ENCODE measurements around the gene ACVRL1.

The ACVRL1 gene

DNA sequence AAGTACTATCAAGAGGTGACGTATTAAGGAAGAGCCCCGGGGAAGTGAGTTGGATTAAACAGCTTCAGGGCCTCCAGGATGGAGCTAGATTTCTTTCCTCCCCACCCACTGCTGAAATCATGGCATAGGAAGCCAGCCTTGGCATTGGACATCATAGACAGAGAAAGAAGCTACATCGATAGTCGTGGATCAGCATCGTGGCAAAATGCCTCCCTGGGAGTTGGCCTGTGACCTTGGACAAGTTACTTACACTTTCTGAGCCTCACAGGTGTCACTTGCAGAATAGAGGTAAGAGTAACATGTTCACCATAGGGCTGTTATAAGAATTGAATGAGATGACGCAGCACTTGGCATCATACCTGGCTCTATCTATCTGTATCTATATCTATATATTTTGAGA, 13.5 kb upstream of the ACVRL1 start:
- TF ChIP-seq JUND (IDR thresholded peaks at IDR 0.05; ENCODE audit: low read depth), result no peak
- in situ Hi-C loops (cut with HindIII; ENCODE audit: low pct_unique_long_range_greater_than_20kb, low sequenced_read_pairs), result no loop called here
- no peak for DNase-seq (ENCODE audit: low read depth in 1 of 2, low spot score in 1 of 2)

DNA sequence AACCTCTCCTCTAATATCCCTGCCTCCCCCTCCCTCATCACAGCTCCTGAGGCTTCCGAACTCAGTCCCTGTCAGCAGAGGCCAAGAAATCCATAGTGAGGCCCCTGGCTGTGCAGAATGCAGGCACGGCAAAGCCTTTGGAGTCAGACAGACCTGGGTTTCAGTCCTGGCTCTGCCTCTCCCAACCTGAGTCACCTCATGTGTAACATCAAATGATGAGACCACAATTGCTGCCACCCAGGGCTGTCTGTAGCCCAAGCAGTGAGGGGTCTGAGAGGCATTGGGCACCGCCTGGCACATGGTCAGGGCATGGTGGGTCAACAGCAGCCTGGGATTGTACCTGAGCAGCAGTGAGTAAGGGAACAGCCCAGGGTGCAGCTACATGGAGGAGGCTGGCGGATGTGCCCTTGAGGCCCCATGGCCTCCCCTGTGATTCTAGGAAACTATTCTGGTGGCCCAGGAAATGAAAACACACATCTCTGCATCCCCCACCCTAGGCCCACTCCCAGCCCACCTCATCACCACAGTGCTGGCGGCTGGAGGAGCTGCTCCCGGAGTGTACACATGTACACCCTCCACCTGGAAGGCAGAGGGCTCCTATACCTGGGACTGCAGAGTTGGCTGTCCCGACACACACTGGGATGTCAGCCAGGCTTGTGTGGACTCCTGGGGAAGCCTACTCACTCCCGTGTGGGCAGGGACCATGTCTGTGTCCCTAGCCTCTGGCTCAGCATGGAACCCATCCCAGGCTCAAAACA, 11.7 kb upstream of the ACVRL1 start:
- in situ Hi-C loops (cut with HindIII; ENCODE audit: low pct_unique_long_range_greater_than_20kb, low sequenced_read_pairs), result no loop called here

DNA sequence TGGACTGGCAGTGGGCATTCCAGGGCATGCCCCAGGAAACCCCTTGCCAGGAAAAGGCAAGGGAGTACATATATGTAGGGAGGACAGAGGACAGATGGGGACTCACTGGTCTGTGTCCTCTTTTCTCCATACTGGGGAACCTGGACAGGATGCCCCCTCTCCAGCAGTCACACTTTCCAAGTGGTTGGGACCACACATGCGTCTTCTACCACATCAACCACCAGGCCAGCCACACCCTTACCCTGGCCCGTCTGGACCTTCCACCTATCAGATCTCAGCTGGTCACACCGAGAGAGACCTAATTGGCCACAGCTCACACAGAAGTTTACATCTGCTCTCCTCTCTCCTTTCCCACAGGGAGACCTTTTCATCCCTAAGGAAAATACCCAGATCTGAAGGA, 11.1 kb upstream of the ACVRL1 start:
- in situ Hi-C loops (cut with HindIII; ENCODE audit: low pct_unique_long_range_greater_than_20kb, low sequenced_read_pairs), result no loop called here
- DNase-seq (ENCODE audit: low read depth in 1 of 2, low spot score in 1 of 2), result no peak
- no peak for TF ChIP-seq JUND (IDR thresholded peaks at IDR 0.05; ENCODE audit: low read depth)

More for the DNA sequence above, 11.7 kb upstream of the ACVRL1 start:
- DNase-seq (ENCODE audit: low read depth in 1 of 2, low spot score in 1 of 2), result no peak
- no peak for TF ChIP-seq JUND (IDR thresholded peaks at IDR 0.05; ENCODE audit: low read depth)

DNA sequence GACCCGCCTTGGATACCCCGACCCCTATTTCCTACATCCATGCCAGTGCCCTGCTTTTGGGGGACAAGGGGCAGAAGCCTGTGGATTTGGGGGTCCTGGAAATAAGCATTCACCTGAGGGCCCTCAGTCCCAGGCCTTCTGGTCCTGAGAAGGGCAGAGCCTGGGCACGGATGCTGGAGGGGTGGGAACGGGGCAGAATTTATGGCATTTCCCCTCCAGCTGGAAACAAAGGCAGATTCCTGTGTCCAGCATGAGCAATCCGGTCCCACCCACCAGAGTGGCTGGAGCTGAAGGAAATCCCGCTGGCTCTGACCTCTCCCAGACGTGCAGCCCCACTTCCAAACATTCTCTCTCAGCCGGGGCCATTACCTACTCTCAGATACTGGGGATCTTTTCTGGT, 10.1 kb upstream of the ACVRL1 start:
- in situ Hi-C loops (cut with HindIII; ENCODE audit: low pct_unique_long_range_greater_than_20kb, low sequenced_read_pairs), result no loop called here
- TF ChIP-seq JUND (IDR thresholded peaks at IDR 0.05; ENCODE audit: low read depth), result no peak
- DNase-seq (ENCODE audit: low read depth in 1 of 2, low spot score in 1 of 2), result no peak

DNA sequence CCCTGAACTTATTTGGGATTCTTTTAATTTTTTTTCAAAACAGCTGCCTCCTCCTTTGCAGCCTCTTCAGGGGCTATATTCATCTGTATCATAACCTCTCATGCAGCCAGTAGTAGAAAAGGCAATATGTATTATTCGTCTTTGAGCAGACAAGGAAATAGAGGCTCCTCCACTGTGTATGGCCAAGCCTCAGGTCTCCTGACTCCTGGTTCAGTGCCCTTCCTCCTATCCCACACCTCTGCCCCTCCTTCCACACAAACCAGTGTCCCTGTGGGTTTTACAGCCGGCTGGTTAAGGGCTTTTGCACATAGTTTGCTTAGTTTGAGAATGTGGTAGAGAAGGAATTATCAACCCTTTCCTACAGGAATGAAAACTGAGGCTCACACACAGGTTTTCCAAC, 8.8 kb upstream of the ACVRL1 start:
- in situ Hi-C loops (cut with HindIII; ENCODE audit: low pct_unique_long_range_greater_than_20kb, low sequenced_read_pairs), result no loop called here
- DNase-seq (ENCODE audit: low read depth in 1 of 2, low spot score in 1 of 2), result no peak
- TF ChIP-seq JUND (IDR thresholded peaks at IDR 0.05; ENCODE audit: low read depth), result no peak

DNA sequence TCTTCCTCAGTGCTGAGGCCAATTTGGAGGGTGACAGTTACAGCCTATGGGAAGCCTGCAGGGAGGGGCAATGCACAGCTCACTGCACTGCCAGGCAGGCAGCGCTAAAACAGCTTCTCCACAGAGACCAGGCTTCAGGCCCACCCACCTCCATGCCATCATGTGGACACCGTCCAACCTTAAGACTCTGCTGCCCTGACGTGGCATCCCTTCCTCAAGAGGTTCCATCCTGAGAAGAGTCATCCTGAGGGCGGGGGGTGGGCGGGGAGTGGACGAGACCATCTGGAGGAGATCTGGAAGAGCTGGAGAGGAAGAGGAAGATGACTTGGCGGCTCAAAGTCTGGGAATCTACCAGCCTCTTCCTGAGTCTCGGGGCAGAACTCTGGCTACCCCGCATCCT, 8.4 kb upstream of the ACVRL1 start:
- no peak for TF ChIP-seq JUND (IDR thresholded peaks at IDR 0.05; ENCODE audit: low read depth)
- in situ Hi-C loops (cut with HindIII; ENCODE audit: low pct_unique_long_range_greater_than_20kb, low sequenced_read_pairs), result no loop called here
- no peak for DNase-seq (ENCODE audit: low read depth in 1 of 2, low spot score in 1 of 2)

DNA sequence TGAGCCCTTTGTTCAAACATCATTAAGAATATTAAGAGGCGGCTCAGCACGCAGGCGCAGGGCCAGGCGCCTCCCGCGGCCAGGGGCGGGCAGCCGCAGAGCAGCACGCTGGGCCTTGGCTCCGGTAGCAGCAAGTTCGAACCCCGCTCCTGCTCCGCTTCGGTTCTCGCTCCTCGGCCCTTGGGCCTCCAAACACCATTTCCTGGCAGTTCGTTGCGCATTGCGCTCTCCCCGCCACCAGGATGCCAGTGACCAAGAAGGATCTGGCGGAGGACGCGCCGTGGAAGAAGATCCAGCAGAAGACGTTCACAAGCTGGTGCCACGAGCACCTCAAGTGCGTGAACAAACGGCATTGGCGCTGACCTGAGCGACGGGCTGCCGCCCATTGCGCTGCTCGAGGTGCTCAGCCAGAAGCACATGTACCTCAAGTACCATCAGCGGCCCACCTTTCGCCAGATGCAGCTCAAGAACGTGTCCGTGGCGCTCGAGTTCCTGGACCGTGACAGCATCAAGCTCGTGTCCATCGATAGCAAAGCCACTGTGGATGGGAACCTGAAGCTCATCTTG, 6.9 kb upstream of the ACVRL1 start:
- in situ Hi-C loops (cut with HindIII; ENCODE audit: low pct_unique_long_range_greater_than_20kb, low sequenced_read_pairs), result no loop called here
- no peak for TF ChIP-seq JUND (IDR thresholded peaks at IDR 0.05; ENCODE audit: low read depth)
- DNase-seq (ENCODE audit: low read depth in 1 of 2, low spot score in 1 of 2), result no peak

DNA sequence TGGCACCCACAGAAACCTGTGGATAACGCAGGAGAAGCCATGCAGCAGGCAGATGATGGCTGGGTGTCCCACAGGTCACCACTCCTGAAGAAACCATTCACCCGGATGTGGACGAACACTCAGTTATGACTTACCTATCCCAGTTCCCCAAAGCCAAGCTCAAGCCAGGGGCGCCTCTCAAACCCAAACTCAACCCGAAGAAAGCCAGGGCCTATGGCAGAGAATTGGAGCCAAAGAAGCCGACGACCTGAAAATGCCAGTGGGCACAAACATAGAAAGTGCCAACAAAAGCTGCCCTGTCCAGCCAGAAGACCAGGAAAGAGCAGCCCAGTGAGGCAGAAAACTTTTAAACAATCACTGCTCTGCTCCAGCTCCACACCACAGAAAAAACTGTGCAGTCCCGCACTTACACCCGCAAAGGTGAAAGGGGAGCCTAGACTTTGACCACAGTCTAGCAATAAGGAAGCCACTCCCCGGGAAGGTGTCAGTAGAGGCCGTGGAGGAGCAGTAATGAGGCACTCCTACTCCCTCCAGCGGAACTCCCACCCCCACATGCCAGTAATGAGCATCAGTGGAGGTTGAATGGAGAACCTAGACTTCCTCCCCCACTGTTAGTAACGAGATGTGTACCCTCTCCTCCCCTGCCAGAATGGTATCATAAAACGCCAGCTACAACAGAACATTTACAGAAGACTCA, 6.0 kb upstream of the ACVRL1 start:
- DNase-seq (ENCODE audit: low read depth in 1 of 2, low spot score in 1 of 2), result no peak
- in situ Hi-C loops (cut with HindIII; ENCODE audit: low pct_unique_long_range_greater_than_20kb, low sequenced_read_pairs), result no loop called here
- no peak for TF ChIP-seq JUND (IDR thresholded peaks at IDR 0.05; ENCODE audit: low read depth)

DNA sequence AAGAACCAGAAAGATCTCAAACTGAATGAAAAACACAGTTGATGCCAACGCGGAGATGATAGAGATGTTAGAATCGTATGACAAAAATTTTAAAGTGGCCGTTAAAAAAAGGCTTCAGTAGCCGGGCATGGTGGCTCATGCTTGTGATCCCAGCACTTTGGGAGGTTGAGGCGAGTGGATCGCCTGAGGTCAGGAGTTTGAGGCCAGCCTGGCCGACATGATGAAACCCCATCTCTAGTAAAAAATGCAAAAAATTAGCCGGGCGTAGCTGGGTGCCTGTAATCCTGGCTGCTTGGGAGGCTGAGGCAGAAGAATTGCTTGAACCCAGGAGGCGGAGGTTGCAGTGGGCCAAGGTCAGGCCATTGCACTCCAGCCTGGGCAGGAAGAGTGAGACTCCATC, 5.4 kb upstream of the ACVRL1 start:
- no peak for DNase-seq (ENCODE audit: low read depth in 1 of 2, low spot score in 1 of 2)
- no peak for TF ChIP-seq JUND (IDR thresholded peaks at IDR 0.05; ENCODE audit: low read depth)
- in situ Hi-C loops (cut with HindIII; ENCODE audit: low pct_unique_long_range_greater_than_20kb, low sequenced_read_pairs), result no loop called here

DNA sequence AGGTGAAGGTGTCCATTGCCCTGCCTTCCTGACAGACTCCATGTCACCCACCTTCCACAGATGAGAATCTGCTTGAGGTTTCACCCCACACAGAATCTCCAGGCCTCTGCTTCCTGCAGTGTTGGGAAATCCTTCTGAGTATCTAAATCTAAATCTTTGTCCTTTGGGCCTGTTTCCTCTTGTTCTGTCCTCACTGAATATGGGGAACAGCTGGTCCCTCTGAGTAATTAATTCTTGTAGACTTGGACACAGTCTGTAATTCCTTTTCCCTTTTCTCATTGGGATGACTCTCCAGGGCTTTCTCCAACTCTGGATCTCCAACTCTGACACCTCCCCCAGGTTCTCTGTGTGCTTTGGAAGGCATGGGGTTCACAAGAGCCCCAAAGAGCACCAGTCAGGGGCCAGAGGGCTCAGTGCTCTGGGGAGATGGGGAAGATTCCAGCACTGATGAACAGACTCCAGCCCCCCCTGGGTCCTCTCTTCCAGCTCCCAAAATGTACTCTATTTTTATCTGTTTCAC, 2.3 kb upstream of the ACVRL1 start:
- in situ Hi-C loops (cut with HindIII; ENCODE audit: low pct_unique_long_range_greater_than_20kb, low sequenced_read_pairs), result no loop called here
- TF ChIP-seq JUND (IDR thresholded peaks at IDR 0.05; ENCODE audit: low read depth), result no peak

DNA sequence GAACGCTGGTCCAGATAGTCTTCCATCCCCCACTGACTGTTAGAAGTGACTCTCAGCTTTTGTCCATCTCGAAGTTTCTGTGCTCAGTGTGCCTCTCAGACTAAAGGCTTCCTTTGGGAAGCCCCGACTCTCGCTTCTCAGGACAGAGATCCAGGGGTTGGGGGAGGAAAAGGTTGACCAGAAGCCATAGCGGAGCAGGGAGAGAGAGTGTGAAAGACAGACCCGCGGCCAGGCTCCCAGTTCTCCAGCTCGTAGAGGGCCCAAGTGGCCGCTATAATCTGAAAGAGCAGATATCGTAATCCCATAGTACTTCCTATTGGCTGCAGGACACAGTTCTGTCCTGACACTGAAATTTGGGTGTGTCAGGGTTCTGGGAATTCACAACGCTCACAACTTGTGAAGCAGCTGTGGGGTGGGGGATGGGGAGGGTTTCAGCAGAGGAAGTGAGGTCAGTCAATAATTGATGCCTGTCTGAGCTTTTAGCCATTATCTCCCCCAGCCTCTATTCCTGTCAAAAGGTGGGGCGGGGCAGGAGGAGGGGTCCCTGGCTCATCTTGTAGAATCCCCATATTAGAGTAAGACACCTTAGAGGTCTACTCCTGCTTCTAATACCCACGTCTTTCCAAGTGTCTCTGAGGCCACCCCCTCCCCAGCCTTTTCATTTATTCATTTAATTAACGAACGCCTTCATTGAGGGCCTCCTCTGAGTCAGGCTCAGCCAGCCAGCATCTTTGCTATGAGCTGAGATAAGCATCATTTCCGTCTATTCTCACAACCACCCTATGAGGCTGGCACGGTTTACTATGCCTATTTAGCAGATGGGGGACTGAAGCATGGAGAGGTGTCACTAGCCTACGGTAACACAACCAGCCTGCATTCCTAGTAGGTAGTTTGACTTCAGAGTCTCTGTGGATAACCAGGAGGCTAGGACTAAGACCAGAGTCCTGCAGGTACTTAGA, 1.6 kb upstream of the ACVRL1 start:
- DNase-seq (ENCODE audit: low read depth in 1 of 2, low spot score in 1 of 2), result no peak
- in situ Hi-C loops (cut with HindIII; ENCODE audit: low pct_unique_long_range_greater_than_20kb, low sequenced_read_pairs), result no loop called here
- no peak for TF ChIP-seq JUND (IDR thresholded peaks at IDR 0.05; ENCODE audit: low read depth)

More for the DNA sequence above, 2.3 kb upstream of the ACVRL1 start:
- no peak for DNase-seq (ENCODE audit: low read depth in 1 of 2, low spot score in 1 of 2)

DNA sequence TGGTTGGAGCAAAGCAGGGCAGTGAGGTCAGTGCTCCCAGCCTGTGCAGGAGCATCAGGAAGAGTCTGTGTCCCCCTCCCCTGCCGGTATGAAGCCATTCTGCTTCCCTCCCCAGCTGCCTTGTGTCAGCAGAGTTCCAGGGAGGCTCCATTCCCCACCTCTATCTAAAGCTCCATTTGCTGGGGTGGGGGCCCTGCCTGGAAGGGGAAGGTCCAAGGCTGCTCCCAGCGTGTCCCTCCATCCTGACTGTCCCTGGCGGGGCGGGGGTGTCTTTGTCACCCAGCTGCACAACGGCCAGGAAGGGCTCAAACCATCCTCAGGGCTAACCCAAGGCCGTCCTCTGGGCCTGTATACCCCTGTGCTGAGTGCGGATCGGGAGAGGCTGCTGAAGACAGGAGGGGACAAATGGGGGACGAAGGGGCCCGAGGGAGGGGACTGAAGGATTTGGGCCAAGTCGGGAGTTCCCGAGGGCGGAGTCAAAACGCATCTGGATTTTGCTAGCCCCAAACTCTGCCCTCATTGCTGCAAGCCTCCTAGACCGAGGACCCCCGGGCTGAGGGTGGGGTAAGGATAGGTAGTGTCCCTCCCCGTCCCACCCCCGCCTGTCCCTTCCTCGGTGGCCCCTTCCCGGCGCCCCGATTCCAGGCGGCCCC, 748 bp upstream of the ACVRL1 start:
- DNase-seq (ENCODE audit: low read depth in 1 of 2, low spot score in 1 of 2), result no peak
- TF ChIP-seq JUND (IDR thresholded peaks at IDR 0.05; ENCODE audit: low read depth), result no peak
- in situ Hi-C loops (cut with HindIII; ENCODE audit: low pct_unique_long_range_greater_than_20kb, low sequenced_read_pairs), result no loop called here

Data from T47D (cell line).